ENCODE measurements around the gene GRK1. TPM values are rescaled to one million over a fixed set of nuclear protein-coding genes. Genes with fewer than 3 reads are reported as not detected.

The GRK1 gene
- total RNA-seq, 2 experiments from 2014 or later: not detected

GRCh38 chr13:113734099-113734825 lies 67.2 kb downstream of the GRK1 start:
- Histone ChIP-seq H3K4me3 (ENCODE audit: low read depth, low read length, poor library complexity, severe bottlenecking) (no peak overlapping the region), H3K4me2 (ENCODE audit: low read length) (no peak overlapping the region), H4K20me1 (ENCODE audit: insufficient read depth, low read length) (no peaks in the 10 kb centered on the region), H3K4me1 (ENCODE audit: insufficient read depth, low read length, poor library complexity, severe bottlenecking) (no peaks in the 10 kb centered on the region), H3K9me3 (ENCODE audit: low read length) (no peaks in the 10 kb centered on the region), H3K27ac (ENCODE audit: low read depth, low read length, poor library complexity, severe bottlenecking) (no peak overlapping the region), H3K79me2 (ENCODE audit: insufficient read depth, low read depth, low read length) (no peaks in the 10 kb centered on the region), H3K9me2 (ENCODE audit: insufficient read depth, low read length) (no peaks in the 10 kb centered on the region), H2AFZ (ENCODE audit: low read length) (no peak overlapping the region), H3K36me3 (ENCODE audit: insufficient read depth, low read length) (no peaks in the 10 kb centered on the region)
- ChIA-PET POLR2A (no interaction called here), CTCF (ENCODE audit: unreplicated experiment) (no interaction called here)
- intact Hi-C loops (cut with micrococcal nuclease; ENCODE audit: unreplicated experiment): no loop called here
- TF ChIP-seq EZH2phosphoT487 (IDR thresholded peaks at IDR 0.05; ENCODE audit: borderline replicate concordance, low read depth, low read length): no peak
- no peak for TF ChIP-seq CTCF (conservative IDR thresholded peaks at IDR 0.05; ENCODE audit: low read length)
- no TSS peak for BruUV-seq (replicated peaks)
- no peak for DNase-seq (ENCODE audit: low spot score)

- no TSS peak for BruUV-seq (replicated peaks)
- DNase-seq (ENCODE audit: low spot score): no peak
- Histone ChIP-seq H3K4me2 (ENCODE audit: low read length) (no peak overlapping the region), H3K79me2 (ENCODE audit: insufficient read depth, low read depth, low read length) (no peaks in the 10 kb centered on the region), H3K9me2 (ENCODE audit: insufficient read depth, low read length) (no peaks in the 10 kb centered on the region), H3K4me3 (ENCODE audit: low read depth, low read length, poor library complexity, severe bottlenecking) (no peak overlapping the region), H3K36me3 (ENCODE audit: insufficient read depth, low read length) (no peaks in the 10 kb centered on the region), H3K4me1 (ENCODE audit: insufficient read depth, low read length, poor library complexity, severe bottlenecking) (no peaks in the 10 kb centered on the region), H3K9me3 (ENCODE audit: low read length) (no peaks in the 10 kb centered on the region), H2AFZ (ENCODE audit: low read length) (no peak overlapping the region), H3K27ac (ENCODE audit: low read depth, low read length, poor library complexity, severe bottlenecking) (no peak overlapping the region), H4K20me1 (ENCODE audit: insufficient read depth, low read length) (no peaks in the 10 kb centered on the region)
- ChIA-PET CTCF (ENCODE audit: unreplicated experiment) (no interaction called here), POLR2A (no interaction called here)
- intact Hi-C loops (cut with micrococcal nuclease; ENCODE audit: unreplicated experiment): no loop called here
- no peak for TF ChIP-seq CTCF (conservative IDR thresholded peaks at IDR 0.05; ENCODE audit: low read length)
- no peak for TF ChIP-seq EZH2phosphoT487 (IDR thresholded peaks at IDR 0.05; ENCODE audit: borderline replicate concordance, low read depth, low read length)
Observed at GRCh38 chr13:113734826-113735125, 67.8 kb downstream of the GRK1 start.

GRCh38 chr13:113735194-113735593 lies 68.2 kb downstream of the GRK1 start:
- no peaks in the 10 kb centered on the region for H3K36me3 ChIP-seq (ENCODE audit: insufficient read depth, low read length)
- no peaks in the 10 kb centered on the region for H4K20me1 ChIP-seq (ENCODE audit: insufficient read depth, low read length)
- H3K4me3 ChIP-seq (ENCODE audit: low read depth, low read length, poor library complexity, severe bottlenecking): no peak overlapping the region
- no peak overlapping the region for H2AFZ ChIP-seq (ENCODE audit: low read length)
- H3K27ac ChIP-seq (ENCODE audit: low read depth, low read length, poor library complexity, severe bottlenecking): no peak overlapping the region
- no TSS peak for BruUV-seq (replicated peaks)
- DNase-seq (ENCODE audit: low spot score): no peak
- TF ChIP-seq EZH2phosphoT487 (IDR thresholded peaks at IDR 0.05; ENCODE audit: borderline replicate concordance, low read depth, low read length) (no peak), CTCF (conservative IDR thresholded peaks at IDR 0.05; ENCODE audit: low read length) (no peak)
- H3K4me1 ChIP-seq (ENCODE audit: insufficient read depth, low read length, poor library complexity, severe bottlenecking): no peaks in the 10 kb centered on the region
- CTCF ChIA-PET (ENCODE audit: unreplicated experiment): no interaction called here
- no peak overlapping the region for H3K4me2 ChIP-seq (ENCODE audit: low read length)
- H3K9me3 ChIP-seq (ENCODE audit: low read length): no peaks in the 10 kb centered on the region
- no peaks in the 10 kb centered on the region for H3K9me2 ChIP-seq (ENCODE audit: insufficient read depth, low read length)
- intact Hi-C loops (cut with micrococcal nuclease; ENCODE audit: unreplicated experiment): no loop called here
- no peaks in the 10 kb centered on the region for H3K79me2 ChIP-seq (ENCODE audit: insufficient read depth, low read depth, low read length)
- POLR2A ChIA-PET: no interaction called here
